Measurements from ENCODE around the gene ATP23.

Gene ATP23

GRCh38 chr12:57983858-57984505 is 42.6 kb downstream of the ATP23 start:
- no peak for DNase-seq

- DNase-seq = no peak
Measured at GRCh38 chr12:57984629-57985151, 43.3 kb downstream of the ATP23 start.

GRCh38 chr12:57985685-57986084 is 44.3 kb downstream of the ATP23 start:
- no peak for DNase-seq

GRCh38 chr12:57989838-57990237 is 48.5 kb downstream of the ATP23 start:
- DNase-seq = no peak

- no peak for DNase-seq
Measured at GRCh38 chr12:57990241-57990883, 49.0 kb downstream of the ATP23 start.

- DNase-seq = no peak
Measured at GRCh38 chr12:57992001-57992400, 50.6 kb downstream of the ATP23 start.

GRCh38 chr12:57993030-57993429 is 51.7 kb downstream of the ATP23 start:
- DNase-seq = no peak

- DNase-seq = no peak
Measured at GRCh38 chr12:57993834-57994233, 52.5 kb downstream of the ATP23 start.

GRCh38 chr12:57996520-57996919 is 55.2 kb downstream of the ATP23 start:
- DNase-seq = no peak

GRCh38 chr12:57998251-57998650 is 56.9 kb downstream of the ATP23 start:
- DNase-seq = no peak

GRCh38 chr12:58000499-58000898 is 59.1 kb downstream of the ATP23 start:
- no peak for DNase-seq

- no peak for DNase-seq
Measured at GRCh38 chr12:58007875-58008274, 66.5 kb downstream of the ATP23 start.

- DNase-seq = no peak
Measured at GRCh38 chr12:58008634-58009033, 67.3 kb downstream of the ATP23 start.

Measured in DMS 273 treated with DMSO at 0.1 percent for 48 hours (cell line).